Neural cell (in vitro differentiated cells): ENCODE data around the gene ADM2.

Experiments used
- POLR2AphosphoS5 ChIP-seq: IDR thresholded peaks from 2 replicates; pipeline ENCODE4 v1.6.1; 2012
- RAD21 ChIP-seq: fragments of 450-650 bp; conservative IDR thresholded peaks from 2 replicates; pipeline ENCODE4 v1.6.1; 2014; ENCODE audit warnings: antibody characterized with exemption, mild to moderate bottlenecking, moderate library complexity
- TF ChIP-seq, protein P1 (sequence below): IDR thresholded peaks from 2 replicates; pipeline ENCODE4 v1.6.1; 2012; ENCODE audit warnings: borderline replicate concordance
- TF ChIP-seq, protein P2 (sequence below): fragments of 450-650 bp; IDR thresholded peaks from 2 replicates; pipeline ENCODE4 v1.5.1; 2014; ENCODE audit warnings: antibody characterized with exemption, mild to moderate bottlenecking, moderate library complexity; ENCODE audit not compliant: poor library complexity, severe bottlenecking

DNA sequence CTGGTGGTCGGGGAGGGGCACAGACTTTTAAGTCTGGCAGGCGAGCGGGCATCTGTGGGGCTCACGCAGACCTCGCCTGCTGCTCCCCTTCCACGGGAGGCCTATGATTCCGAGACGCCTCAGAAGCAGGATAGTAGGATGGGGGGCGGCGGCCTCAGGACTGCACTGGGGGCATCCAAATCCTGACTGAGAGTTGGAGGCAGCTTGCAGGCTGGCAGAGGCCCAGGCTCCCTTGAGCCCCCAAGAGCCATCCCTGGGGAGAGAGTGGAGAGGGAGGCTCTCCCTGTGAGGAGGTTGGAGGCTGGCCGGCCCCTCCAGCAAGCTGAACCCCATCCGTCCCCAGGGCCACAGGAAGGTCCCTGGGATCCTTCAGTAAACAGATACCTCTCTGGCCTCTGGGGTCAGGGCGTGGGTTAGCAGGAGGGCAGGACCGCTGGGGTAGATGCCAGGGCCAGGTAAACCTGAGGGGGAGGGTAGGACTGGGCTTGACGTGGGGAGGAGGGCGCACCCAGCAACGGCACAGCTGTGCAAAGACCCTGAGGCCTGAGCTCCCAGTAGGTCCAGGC, 39.8 kb upstream of the ADM2 start:
- no peak for TF ChIP-seq POLR2AphosphoS5
- TF ChIP-seq, protein P1, sequence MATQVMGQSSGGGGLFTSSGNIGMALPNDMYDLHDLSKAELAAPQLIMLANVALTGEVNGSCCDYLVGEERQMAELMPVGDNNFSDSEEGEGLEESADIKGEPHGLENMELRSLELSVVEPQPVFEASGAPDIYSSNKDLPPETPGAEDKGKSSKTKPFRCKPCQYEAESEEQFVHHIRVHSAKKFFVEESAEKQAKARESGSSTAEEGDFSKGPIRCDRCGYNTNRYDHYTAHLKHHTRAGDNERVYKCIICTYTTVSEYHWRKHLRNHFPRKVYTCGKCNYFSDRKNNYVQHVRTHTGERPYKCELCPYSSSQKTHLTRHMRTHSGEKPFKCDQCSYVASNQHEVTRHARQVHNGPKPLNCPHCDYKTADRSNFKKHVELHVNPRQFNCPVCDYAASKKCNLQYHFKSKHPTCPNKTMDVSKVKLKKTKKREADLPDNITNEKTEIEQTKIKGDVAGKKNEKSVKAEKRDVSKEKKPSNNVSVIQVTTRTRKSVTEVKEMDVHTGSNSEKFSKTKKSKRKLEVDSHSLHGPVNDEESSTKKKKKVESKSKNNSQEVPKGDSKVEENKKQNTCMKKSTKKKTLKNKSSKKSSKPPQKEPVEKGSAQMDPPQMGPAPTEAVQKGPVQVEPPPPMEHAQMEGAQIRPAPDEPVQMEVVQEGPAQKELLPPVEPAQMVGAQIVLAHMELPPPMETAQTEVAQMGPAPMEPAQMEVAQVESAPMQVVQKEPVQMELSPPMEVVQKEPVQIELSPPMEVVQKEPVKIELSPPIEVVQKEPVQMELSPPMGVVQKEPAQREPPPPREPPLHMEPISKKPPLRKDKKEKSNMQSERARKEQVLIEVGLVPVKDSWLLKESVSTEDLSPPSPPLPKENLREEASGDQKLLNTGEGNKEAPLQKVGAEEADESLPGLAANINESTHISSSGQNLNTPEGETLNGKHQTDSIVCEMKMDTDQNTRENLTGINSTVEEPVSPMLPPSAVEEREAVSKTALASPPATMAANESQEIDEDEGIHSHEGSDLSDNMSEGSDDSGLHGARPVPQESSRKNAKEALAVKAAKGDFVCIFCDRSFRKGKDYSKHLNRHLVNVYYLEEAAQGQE, result no peak
- no peak for TF ChIP-seq RAD21
- TF ChIP-seq, protein P2, sequence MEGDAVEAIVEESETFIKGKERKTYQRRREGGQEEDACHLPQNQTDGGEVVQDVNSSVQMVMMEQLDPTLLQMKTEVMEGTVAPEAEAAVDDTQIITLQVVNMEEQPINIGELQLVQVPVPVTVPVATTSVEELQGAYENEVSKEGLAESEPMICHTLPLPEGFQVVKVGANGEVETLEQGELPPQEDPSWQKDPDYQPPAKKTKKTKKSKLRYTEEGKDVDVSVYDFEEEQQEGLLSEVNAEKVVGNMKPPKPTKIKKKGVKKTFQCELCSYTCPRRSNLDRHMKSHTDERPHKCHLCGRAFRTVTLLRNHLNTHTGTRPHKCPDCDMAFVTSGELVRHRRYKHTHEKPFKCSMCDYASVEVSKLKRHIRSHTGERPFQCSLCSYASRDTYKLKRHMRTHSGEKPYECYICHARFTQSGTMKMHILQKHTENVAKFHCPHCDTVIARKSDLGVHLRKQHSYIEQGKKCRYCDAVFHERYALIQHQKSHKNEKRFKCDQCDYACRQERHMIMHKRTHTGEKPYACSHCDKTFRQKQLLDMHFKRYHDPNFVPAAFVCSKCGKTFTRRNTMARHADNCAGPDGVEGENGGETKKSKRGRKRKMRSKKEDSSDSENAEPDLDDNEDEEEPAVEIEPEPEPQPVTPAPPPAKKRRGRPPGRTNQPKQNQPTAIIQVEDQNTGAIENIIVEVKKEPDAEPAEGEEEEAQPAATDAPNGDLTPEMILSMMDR, result no peak
